ENCODE measurements around the gene BDP1. TPM values are rescaled to one million over a fixed set of nuclear protein-coding genes. Genes with fewer than 3 reads are reported as not detected.
"Not testable (repeated sequence)": the region's sequence is repeated elsewhere in the genome, so short reads cannot be mapped to it uniquely, and the experiment has no call there.

BDP1 gene
- total RNA-seq, 1 donor from 2014 or later: 44.0 TPM

GRCh38 chr5:71550885-71551284 lies 95.4 kb downstream of the BDP1 start:
- intact Hi-C loops (cut with DNase I); DNase-seq (ENCODE audit: low spot score); ATAC-seq: not testable (repeated sequence)

DNA sequence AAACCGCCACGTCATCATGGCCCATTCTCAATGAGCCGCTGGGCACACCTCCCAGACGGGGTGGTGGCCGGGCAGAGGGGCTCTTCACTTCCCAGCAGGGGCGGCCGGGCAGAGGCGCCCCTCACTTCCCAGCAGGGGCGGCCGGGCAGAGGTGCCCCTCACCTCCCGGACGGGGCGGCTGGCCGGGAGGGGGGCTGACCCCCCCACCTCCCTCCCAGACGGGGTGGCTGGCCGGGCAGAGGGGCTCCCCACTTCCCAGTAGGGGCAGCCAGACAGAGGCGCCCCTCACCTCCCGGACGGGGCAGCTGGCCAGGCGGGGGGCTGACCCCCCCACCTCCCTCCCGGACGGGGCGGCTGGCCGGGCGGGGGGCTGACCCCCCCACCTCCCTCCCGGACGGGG lies 96.1 kb downstream of the BDP1 start:
- intact Hi-C loops (cut with DNase I); DNase-seq (ENCODE audit: low spot score); ATAC-seq: not testable (repeated sequence)

GRCh38 chr5:71552026-71552749 lies 96.7 kb downstream of the BDP1 start:
- ATAC-seq; DNase-seq (ENCODE audit: low spot score); intact Hi-C loops (cut with DNase I): not testable (repeated sequence)

DNA sequence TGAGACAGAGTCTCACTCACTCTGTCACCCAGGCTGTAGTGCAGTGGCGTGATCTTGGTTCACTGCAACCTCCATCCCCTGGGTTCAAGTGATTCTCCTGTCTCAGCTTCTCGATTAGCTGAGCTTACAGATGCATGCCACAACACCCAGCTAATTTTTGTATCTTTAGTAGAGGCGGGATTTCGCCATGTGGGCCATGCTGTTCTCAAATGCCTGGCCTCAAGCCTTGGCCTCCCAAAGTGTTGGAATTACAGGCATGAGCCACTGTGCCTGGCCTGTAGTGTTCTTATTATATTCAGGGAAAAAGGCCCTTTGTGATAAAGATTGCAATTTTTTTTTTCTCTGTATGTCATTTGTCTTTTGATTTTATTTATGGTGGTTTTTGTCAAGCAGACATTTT lies 107.7 kb downstream of the BDP1 start:
- intact Hi-C loops (cut with DNase I): no loop called here
- DNase-seq (ENCODE audit: low spot score): no peak
- ATAC-seq: no peak

GRCh38 chr5:71564895-71565294 lies 109.4 kb downstream of the BDP1 start:
- no peak for DNase-seq (ENCODE audit: low spot score)
- intact Hi-C loops (cut with DNase I): no loop called here
- no peak for ATAC-seq

GRCh38 chr5:71569748-71570509 lies 114.5 kb downstream of the BDP1 start:
- ATAC-seq (no peak), DNase-seq (ENCODE audit: low spot score) (no peak)
- intact Hi-C loops (cut with DNase I): no loop called here

DNA sequence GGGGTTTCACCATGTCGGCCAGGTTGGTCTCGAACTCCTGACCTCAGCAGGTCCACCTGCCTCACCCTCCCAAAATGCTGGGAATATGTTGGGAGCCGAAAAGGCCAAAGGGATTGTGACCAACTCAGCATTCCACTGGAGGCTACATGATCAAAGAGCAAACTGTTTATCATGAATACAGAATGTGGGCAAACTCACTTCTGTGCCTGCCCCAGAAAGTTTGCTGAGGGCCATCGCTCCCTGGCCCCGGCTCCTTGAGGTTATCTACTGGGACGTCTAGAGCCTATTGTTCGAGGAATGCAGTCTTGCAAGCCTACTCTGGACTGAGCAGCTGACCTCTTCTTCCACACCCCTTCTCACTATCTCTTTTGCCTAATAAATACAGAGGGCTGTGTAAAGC lies 116.4 kb downstream of the BDP1 start:
- ATAC-seq; intact Hi-C loops (cut with DNase I); DNase-seq (ENCODE audit: low spot score): not testable (repeated sequence)

GRCh38 chr5:71573591-71573990 lies 118.1 kb downstream of the BDP1 start:
- intact Hi-C loops (cut with DNase I): no loop called here
- ATAC-seq: no peak

DNA sequence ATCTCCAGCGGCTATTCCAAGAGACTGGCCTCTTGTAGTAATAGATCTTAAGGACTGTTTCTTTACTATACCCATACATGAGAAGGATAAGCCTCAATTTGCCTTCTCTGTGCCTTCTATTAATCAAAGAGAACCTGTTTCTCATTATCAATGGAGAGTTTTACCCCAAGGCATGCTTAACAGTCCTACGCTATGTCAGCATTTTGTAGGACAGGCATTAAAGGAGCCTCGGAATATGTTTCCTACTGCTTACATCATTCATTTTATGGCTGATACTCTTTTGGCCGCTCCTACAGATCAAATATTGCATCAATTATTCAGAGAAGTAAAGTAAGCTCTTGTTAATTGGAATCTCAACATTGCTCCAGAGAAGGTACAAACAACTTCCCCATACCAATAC lies 120.1 kb downstream of the BDP1 start:
- ATAC-seq; intact Hi-C loops (cut with DNase I): not testable (repeated sequence)

More at GRCh38 chr5:71573591-71573990, 118.1 kb downstream of the BDP1 start:
- no peak for DNase-seq (ENCODE audit: low spot score)

GRCh38 chr5:71576241-71576640 lies 120.8 kb downstream of the BDP1 start:
- intact Hi-C loops (cut with DNase I): no loop called here
- DNase-seq (ENCODE audit: low spot score): no peak
- no peak for ATAC-seq

More for the DNA sequence above, 120.1 kb downstream of the BDP1 start:
- not testable (repeated sequence) for DNase-seq (ENCODE audit: low spot score)

GRCh38 chr5:71577839-71578238 lies 122.4 kb downstream of the BDP1 start:
- intact Hi-C loops (cut with DNase I): not testable (repeated sequence)

DNA sequence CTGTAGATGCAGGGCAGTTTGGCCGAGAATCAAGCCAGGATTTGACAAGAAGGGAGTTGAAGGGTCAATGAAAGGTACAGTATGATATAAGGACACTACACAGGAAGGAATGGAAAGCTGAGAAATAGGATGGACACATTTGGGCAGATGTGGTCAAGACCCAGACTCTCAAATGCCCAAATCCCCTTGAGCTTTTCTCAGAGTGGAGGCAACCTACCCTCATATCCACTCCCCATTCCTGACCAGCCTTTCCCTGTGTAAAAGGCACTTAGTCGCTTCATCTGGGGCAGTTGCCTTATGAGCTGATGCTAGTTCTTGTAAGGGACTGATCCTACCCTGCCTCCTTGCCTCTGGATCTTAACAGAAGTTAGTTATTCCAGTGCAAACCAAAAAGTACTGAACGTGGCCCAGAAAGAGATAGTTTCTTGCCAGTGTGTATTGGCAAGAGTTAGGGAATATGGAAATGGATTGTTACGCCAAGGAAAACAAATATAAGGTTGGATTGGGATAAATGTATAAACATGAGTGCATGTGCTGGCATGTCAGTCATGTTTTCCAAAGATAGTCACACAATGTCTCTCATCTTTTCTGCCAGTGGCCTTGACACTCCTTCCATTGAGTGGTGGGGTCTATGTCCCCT lies 127.6 kb downstream of the BDP1 start:
- DNase-seq (ENCODE audit: low spot score) (no peak), ATAC-seq (no peak)
- intact Hi-C loops (cut with DNase I): no loop called here

More at GRCh38 chr5:71577839-71578238, 122.4 kb downstream of the BDP1 start:
- ATAC-seq; DNase-seq (ENCODE audit: low spot score): not testable (repeated sequence)

GRCh38 chr5:71586052-71586940 lies 130.8 kb downstream of the BDP1 start:
- ATAC-seq: peak; percentile 18

GRCh38 chr5:71586941-71587765 lies 131.7 kb downstream of the BDP1 start, which contains the start of gene MCCC2:
TSS of gene MCCC2 (plus strand) at chr5:71587340. CDS start at chr5:71587426, 86 bp downstream.
- DNase-seq (ENCODE audit: low spot score): peak; percentile 98
- intact Hi-C loops (cut with DNase I): no loop called here
- peak; percentile 100 for ATAC-seq

More at GRCh38 chr5:71586052-71586940, 130.8 kb downstream of the BDP1 start:
- no peak for DNase-seq (ENCODE audit: low spot score)
- intact Hi-C loops (cut with DNase I): no loop called here

GRCh38 chr5:71587766-71588532 lies 132.5 kb downstream of the BDP1 start:
- ATAC-seq: no peak
- DNase-seq (ENCODE audit: low spot score): no peak
- intact Hi-C loops (cut with DNase I): no loop called here

GRCh38 chr5:71588533-71588885 lies 133.1 kb downstream of the BDP1 start:
- intact Hi-C loops (cut with DNase I): no loop called here
- no peak for ATAC-seq
- no peak for DNase-seq (ENCODE audit: low spot score)

- ATAC-seq (no peak), DNase-seq (ENCODE audit: low spot score) (no peak)
- intact Hi-C loops (cut with DNase I): no loop called here
Observed at GRCh38 chr5:71589903-71590302, 134.5 kb downstream of the BDP1 start.
